ENCODE data around the gene MARVELD3.

The MARVELD3 gene

GRCh38 chr16:71631776-71632175, 5.8 kb downstream of the MARVELD3 start:
- intact Hi-C loops (cut with micrococcal nuclease) = no loop called here
- no peaks in the 10 kb centered on the region for H3K9me3 Mint-ChIP-seq

GRCh38 chr16:71635632-71636031, 9.6 kb downstream of the MARVELD3 start:
- Mint-ChIP-seq H3K4me3 (no peak overlapping the region), H3K27ac (no peak overlapping the region), H3K27me3 (peaks cover 6% of the 10 kb centered on the region), H3K4me1 (ENCODE audit: low read depth) (peaks cover 8% of the 10 kb centered on the region), H3K36me3 (ENCODE audit: low read depth) (no peaks in the 10 kb centered on the region), H3K9me3 (no peaks in the 10 kb centered on the region)
- intact Hi-C loops (cut with micrococcal nuclease) = no loop called here

More at GRCh38 chr16:71631776-71632175, 5.8 kb downstream of the MARVELD3 start:
- peaks cover 33% of the 10 kb centered on the region for H3K27me3 Mint-ChIP-seq
- no peak overlapping the region for H3K27ac Mint-ChIP-seq
- no peak overlapping the region for H3K4me3 Mint-ChIP-seq
- peaks cover 24% of the 10 kb centered on the region for H3K4me1 Mint-ChIP-seq (ENCODE audit: low read depth)
- no peaks in the 10 kb centered on the region for H3K36me3 Mint-ChIP-seq (ENCODE audit: low read depth)

- no peaks in the 10 kb centered on the region for H3K9me3 Mint-ChIP-seq
- intact Hi-C loops (cut with micrococcal nuclease) = no loop called here
- H3K27me3 Mint-ChIP-seq = peaks cover 2% of the 10 kb centered on the region
- peaks cover 8% of the 10 kb centered on the region for H3K4me1 Mint-ChIP-seq (ENCODE audit: low read depth)
- H3K4me3 Mint-ChIP-seq = no peak overlapping the region
- no peak overlapping the region for H3K27ac Mint-ChIP-seq
- H3K36me3 Mint-ChIP-seq (ENCODE audit: low read depth) = no peaks in the 10 kb centered on the region
Observed at GRCh38 chr16:71637398-71637797, 11.4 kb downstream of the MARVELD3 start.

GRCh38 chr16:71645450-71645849, 19.5 kb downstream of the MARVELD3 start:
- Mint-ChIP-seq H3K27ac (no peak overlapping the region), H3K4me3 (no peak overlapping the region)
- intact Hi-C loops (cut with micrococcal nuclease) = no loop called here

GRCh38 chr16:71647391-71647790, 21.4 kb downstream of the MARVELD3 start:
- Mint-ChIP-seq H3K4me1 (ENCODE audit: low read depth) (no peaks in the 10 kb centered on the region), H3K36me3 (ENCODE audit: low read depth) (peaks cover 18% of the 10 kb centered on the region), H3K27ac (no peak overlapping the region), H3K4me3 (no peak overlapping the region), H3K27me3 (no peaks in the 10 kb centered on the region), H3K9me3 (no peaks in the 10 kb centered on the region)
- intact Hi-C loops (cut with micrococcal nuclease) = no loop called here

More at GRCh38 chr16:71645450-71645849, 19.5 kb downstream of the MARVELD3 start:
- no peaks in the 10 kb centered on the region for H3K9me3 Mint-ChIP-seq
- H3K36me3 Mint-ChIP-seq (ENCODE audit: low read depth) = peaks cover 17% of the 10 kb centered on the region
- H3K27me3 Mint-ChIP-seq = no peaks in the 10 kb centered on the region
- no peaks in the 10 kb centered on the region for H3K4me1 Mint-ChIP-seq (ENCODE audit: low read depth)

GRCh38 chr16:71648162-71648561, 22.2 kb downstream of the MARVELD3 start:
- no peak overlapping the region for H3K27ac Mint-ChIP-seq
- peaks cover 26% of the 10 kb centered on the region for H3K36me3 Mint-ChIP-seq (ENCODE audit: low read depth)
- H3K9me3 Mint-ChIP-seq = no peaks in the 10 kb centered on the region

GRCh38 chr16:71648921-71649320, 22.9 kb downstream of the MARVELD3 start:
- H3K36me3 Mint-ChIP-seq (ENCODE audit: low read depth) = peaks cover 26% of the 10 kb centered on the region
- no peaks in the 10 kb centered on the region for H3K4me1 Mint-ChIP-seq (ENCODE audit: low read depth)
- no peaks in the 10 kb centered on the region for H3K27me3 Mint-ChIP-seq
- no peaks in the 10 kb centered on the region for H3K9me3 Mint-ChIP-seq
- H3K4me3 Mint-ChIP-seq = no peak overlapping the region
- no peak overlapping the region for H3K27ac Mint-ChIP-seq
- intact Hi-C loops (cut with micrococcal nuclease) = no loop called here

More at GRCh38 chr16:71648162-71648561, 22.2 kb downstream of the MARVELD3 start:
- no peaks in the 10 kb centered on the region for H3K27me3 Mint-ChIP-seq
- no peak overlapping the region for H3K4me3 Mint-ChIP-seq
- intact Hi-C loops (cut with micrococcal nuclease) = no loop called here
- no peaks in the 10 kb centered on the region for H3K4me1 Mint-ChIP-seq (ENCODE audit: low read depth)

- H3K27ac Mint-ChIP-seq = no peak overlapping the region
- H3K4me1 Mint-ChIP-seq (ENCODE audit: low read depth) = no peaks in the 10 kb centered on the region
- no peaks in the 10 kb centered on the region for H3K9me3 Mint-ChIP-seq
- intact Hi-C loops (cut with micrococcal nuclease) = no loop called here
- no peak overlapping the region for H3K4me3 Mint-ChIP-seq
- H3K36me3 Mint-ChIP-seq (ENCODE audit: low read depth) = peaks cover 27% of the 10 kb centered on the region
- no peaks in the 10 kb centered on the region for H3K27me3 Mint-ChIP-seq
Observed at GRCh38 chr16:71649704-71650103, 23.7 kb downstream of the MARVELD3 start.

- Mint-ChIP-seq H3K27ac (no peak overlapping the region), H3K9me3 (no peaks in the 10 kb centered on the region), H3K27me3 (no peaks in the 10 kb centered on the region), H3K36me3 (ENCODE audit: low read depth) (peaks cover 24% of the 10 kb centered on the region), H3K4me3 (no peak overlapping the region), H3K4me1 (ENCODE audit: low read depth) (no peaks in the 10 kb centered on the region)
- intact Hi-C loops (cut with micrococcal nuclease) = no loop called here
Observed at GRCh38 chr16:71658771-71659170, 32.8 kb downstream of the MARVELD3 start.

- Mint-ChIP-seq H3K27me3 (no peaks in the 10 kb centered on the region), H3K36me3 (ENCODE audit: low read depth) (peaks cover 29% of the 10 kb centered on the region), H3K9me3 (no peaks in the 10 kb centered on the region), H3K4me1 (ENCODE audit: low read depth) (no peaks in the 10 kb centered on the region), H3K27ac (no peak overlapping the region), H3K4me3 (no peak overlapping the region)
- intact Hi-C loops (cut with micrococcal nuclease) = no loop called here
Observed at GRCh38 chr16:71659471-71659870, 33.5 kb downstream of the MARVELD3 start.

- no peak overlapping the region for H3K4me3 Mint-ChIP-seq
- H3K9me3 Mint-ChIP-seq = no peaks in the 10 kb centered on the region
- H3K27ac Mint-ChIP-seq = no peak overlapping the region
- no peaks in the 10 kb centered on the region for H3K27me3 Mint-ChIP-seq
- H3K4me1 Mint-ChIP-seq (ENCODE audit: low read depth) = no peaks in the 10 kb centered on the region
- intact Hi-C loops (cut with micrococcal nuclease) = no loop called here
- peaks cover 17% of the 10 kb centered on the region for H3K36me3 Mint-ChIP-seq (ENCODE audit: low read depth)
Observed at GRCh38 chr16:71666264-71666663, 40.3 kb downstream of the MARVELD3 start.

- no peak overlapping the region for H3K4me3 Mint-ChIP-seq
- no peak overlapping the region for H3K27ac Mint-ChIP-seq
- H3K27me3 Mint-ChIP-seq = no peaks in the 10 kb centered on the region
- intact Hi-C loops (cut with micrococcal nuclease) = no loop called here
- H3K9me3 Mint-ChIP-seq = no peaks in the 10 kb centered on the region
- H3K36me3 Mint-ChIP-seq (ENCODE audit: low read depth) = peaks cover 17% of the 10 kb centered on the region
- H3K4me1 Mint-ChIP-seq (ENCODE audit: low read depth) = no peaks in the 10 kb centered on the region
Observed at GRCh38 chr16:71666928-71667707, 41.1 kb downstream of the MARVELD3 start.

GRCh38 chr16:71669926-71670536, 44.0 kb downstream of the MARVELD3 start:
- H3K27ac Mint-ChIP-seq = no peak overlapping the region
- peaks cover 11% of the 10 kb centered on the region for H3K36me3 Mint-ChIP-seq (ENCODE audit: low read depth)
- H3K9me3 Mint-ChIP-seq = no peaks in the 10 kb centered on the region
- no peaks in the 10 kb centered on the region for H3K4me1 Mint-ChIP-seq (ENCODE audit: low read depth)
- intact Hi-C loops (cut with micrococcal nuclease) = no loop called here
- no peak overlapping the region for H3K4me3 Mint-ChIP-seq
- H3K27me3 Mint-ChIP-seq = no peaks in the 10 kb centered on the region

GRCh38 chr16:71670537-71670936, 44.6 kb downstream of the MARVELD3 start:
- no peaks in the 10 kb centered on the region for H3K4me1 Mint-ChIP-seq (ENCODE audit: low read depth)
- peaks cover 11% of the 10 kb centered on the region for H3K36me3 Mint-ChIP-seq (ENCODE audit: low read depth)
- H3K4me3 Mint-ChIP-seq = no peak overlapping the region
- H3K9me3 Mint-ChIP-seq = no peaks in the 10 kb centered on the region
- no peak overlapping the region for H3K27ac Mint-ChIP-seq
- intact Hi-C loops (cut with micrococcal nuclease) = no loop called here
- H3K27me3 Mint-ChIP-seq = no peaks in the 10 kb centered on the region
